EL (cell line): ENCODE data around the gene ADAMTSL1.
A peak's percentile ranks its signal among the peaks of the same experiment; 100 is the strongest.

Experiments
- DNase-seq: peaks from one replicate; pipeline ENCODE4 v3.0.0-alpha.2; 2016

ADAMTSL1 gene

DNA sequence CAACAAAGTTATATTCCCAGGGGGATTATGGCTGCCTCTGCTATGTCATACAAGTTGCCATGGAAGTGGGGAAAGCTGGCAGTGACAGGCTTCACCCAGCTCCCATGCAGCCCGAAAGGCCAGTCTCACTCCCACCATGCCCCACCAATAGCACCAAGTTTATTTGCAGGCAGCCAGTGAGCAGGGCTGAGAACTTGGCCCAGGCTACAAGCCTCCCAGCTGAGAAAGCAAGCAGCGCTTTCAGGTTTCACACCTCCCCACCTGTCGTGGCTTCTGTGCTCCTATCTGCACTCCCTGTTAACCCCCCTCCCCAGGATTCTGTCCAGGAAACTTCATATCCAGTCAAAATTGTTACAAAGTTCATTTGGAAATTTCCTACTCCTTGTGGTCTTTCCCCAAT lies 404.0 kb downstream of the ADAMTSL1 start:
- DNase-seq: no peak

DNA sequence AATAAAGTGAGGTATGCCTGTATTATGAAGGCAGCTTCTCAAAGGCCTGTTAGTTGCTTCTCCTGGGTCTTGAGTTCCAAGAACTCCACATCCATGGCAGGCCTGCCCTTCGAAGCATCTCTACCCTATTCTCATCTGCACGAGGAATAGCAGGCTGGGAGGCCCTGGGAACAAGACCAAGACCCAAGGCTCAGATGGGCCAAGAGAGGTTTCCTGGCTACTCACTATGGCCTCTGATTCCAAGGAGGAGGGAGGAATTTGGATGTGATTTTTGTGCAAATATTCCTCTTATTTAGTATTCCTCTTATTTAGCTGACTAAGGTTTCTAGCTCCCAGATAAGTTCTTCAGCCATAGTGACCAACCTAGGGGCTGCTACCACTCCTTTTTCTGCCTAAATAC lies 407.8 kb downstream of the ADAMTSL1 start:
- DNase-seq: no peak

DNA sequence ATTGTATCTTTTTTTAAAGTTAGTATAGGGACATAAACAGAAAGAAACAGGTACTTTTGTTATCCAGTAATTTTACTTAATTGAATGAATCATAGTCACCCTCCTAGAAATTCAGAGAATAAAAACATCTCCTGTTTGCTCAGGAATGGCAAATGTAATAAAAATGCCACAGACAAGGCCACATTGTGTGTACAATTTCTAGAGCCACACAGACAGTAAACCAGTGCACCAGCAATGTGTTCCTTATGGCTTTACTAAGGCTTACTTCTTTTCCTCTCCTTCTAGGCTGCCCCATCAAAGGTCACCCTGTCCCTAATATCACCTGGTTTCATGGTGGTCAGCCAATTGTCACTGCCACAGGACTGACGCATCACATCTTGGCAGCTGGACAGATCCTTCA lies 413.6 kb downstream of the ADAMTSL1 start:
- no peak for DNase-seq

DNA sequence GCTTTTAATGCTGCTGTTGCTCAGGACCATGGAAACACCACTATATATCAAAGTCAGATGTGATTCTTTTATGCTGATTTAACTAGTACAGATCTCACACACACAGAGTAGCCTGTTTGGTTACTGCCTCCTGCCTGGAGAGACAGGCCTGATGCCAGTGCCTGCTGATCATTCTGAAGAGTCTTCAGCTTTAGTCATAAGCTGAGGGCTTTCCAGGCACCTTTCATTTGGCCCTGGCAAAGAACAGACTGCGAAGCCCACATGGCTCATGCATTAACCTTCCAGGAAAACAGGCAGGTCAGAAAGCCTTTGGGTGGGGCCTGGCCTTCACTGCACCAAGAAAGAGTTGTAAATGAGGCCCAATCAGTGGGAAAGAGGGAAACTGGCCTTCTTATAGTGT lies 414.3 kb downstream of the ADAMTSL1 start:
- no peak for DNase-seq

- no peak for DNase-seq
These were observed 415.6 kb downstream of the ADAMTSL1 start for GRCh38 chr9:18889550-18889949.

DNA sequence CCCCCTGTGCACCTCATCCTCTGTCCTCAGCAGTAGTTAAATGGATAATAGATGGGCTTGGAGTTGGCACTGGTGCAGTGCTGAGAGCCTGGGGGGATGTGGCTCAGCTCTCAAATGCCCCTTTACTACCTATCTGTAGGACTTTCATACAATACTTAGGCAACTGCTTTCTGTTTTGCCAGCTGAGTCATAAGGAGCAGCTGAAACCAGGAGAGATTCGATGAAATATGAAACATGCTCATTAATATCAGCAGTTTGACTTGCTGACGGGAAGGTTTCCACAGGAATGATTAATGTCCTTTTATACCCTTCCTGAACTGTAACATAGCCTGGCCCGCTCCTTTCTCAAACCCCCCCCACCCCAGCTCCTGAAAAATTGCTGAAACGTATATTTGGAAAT lies 416.4 kb downstream of the ADAMTSL1 start:
- DNase-seq: peak; percentile 48

DNA sequence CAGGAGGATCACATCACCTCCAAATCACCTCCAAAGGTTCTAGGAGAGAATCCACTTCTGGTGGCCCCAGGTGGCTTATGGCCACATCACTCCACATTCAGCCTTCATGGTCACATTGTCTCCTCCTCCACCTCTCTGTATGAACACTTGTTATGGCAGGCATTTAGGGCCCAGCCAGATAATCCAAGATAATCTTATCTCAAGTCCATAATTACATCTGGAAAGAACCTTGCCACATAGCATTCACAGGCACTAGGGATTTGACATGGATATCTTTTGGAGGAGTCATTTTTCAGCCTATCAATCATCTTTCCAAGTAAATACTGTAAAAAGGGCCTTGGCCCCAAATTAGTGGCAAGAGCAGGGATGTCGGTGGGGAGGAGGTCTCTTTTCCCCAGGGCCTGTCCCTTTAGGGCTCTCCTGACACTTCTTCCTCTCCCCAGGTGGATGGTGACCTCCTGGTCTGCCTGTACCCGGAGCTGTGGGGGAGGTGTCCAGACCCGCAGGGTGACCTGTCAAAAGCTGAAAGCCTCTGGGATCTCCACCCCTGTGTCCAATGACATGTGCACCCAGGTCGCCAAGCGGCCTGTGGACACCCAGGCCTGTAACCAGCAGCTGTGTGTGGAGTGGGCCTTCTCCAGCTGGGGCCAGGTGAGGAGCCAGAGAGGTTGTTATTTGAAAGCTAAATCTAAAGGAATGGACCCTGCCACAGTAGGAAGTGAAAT lies 418.2 kb downstream of the ADAMTSL1 start:
- DNase-seq: no peak

GRCh38 chr9:18893046-18893445 lies 419.1 kb downstream of the ADAMTSL1 start:
- no peak for DNase-seq

DNA sequence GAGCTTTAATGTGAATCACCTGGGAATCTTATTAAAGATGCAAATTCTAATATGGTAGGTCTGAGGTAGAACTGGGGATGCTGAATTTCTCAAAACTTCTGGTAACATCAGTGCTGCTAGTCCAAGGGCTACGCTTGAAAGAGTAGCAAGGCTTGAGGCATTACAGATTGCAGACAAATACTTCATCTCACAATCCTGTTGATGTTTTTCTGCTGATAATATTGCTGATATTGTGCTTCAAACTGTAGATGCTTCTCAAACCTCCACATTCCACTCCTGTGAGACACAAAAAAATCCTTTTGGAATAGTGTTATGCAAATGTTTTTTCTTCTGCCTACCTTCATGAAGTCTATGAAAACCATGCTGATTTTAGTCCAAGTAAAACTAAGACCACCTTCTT lies 419.5 kb downstream of the ADAMTSL1 start:
- DNase-seq: no peak

- DNase-seq: no peak
These were observed 422.1 kb downstream of the ADAMTSL1 start for GRCh38 chr9:18896004-18896403.

DNA sequence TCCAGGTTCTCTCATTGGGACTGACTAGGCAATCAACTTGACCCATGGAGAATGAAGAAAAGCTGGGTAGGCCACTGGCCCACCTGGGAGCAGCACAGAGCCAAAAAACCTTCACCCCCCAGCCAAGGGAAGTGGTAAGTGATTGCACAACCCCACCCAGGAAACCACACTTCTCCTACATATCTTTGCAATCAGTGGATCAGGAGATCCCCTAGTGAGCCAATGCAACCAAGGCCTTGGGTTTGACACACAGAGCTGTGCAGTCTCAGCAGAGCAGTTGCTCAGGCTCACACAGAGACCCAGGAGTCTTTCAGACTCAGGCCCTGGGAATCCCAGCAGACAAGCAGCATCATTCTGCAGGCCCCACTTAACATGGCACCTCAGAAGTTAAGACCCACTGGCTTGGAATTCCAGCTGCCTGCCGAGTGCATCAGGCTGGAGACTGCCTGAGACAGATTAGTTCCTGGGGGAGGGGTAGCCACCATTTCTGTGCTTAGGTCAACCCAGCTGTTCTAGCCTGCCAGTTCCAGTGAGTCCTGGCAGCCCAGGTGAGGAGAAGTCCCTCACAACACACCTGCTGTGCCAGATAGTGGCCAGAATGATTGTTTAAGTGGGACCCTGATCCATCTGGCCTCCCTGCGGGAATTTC lies 422.7 kb downstream of the ADAMTSL1 start:
- peak; percentile 44 for DNase-seq

DNA sequence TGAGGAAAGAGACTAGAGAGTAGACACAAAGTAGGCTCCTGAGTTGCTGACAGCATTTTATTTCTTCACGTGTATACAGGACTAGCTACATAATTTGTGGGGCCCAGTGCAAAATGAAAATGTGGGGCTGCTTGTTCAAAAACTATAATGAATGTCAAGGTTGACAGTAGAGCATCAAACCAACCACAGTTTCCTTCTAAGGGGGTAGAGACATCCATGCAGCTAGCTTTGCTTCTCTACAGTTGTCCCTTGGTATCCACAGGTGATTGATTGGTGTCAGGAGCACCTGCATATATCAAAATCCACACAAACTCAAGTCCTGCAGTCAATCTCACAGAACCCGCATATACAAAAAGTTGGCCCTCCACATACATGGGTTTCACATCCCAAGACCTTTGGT lies 429.5 kb downstream of the ADAMTSL1 start:
- no peak for DNase-seq

- DNase-seq: peak; percentile 97
These were observed 431.3 kb downstream of the ADAMTSL1 start for GRCh38 chr9:18905028-18905882.

GRCh38 chr9:18905883-18906629 lies 432.1 kb downstream of the ADAMTSL1 start:
- DNase-seq: peak; percentile 82

DNA sequence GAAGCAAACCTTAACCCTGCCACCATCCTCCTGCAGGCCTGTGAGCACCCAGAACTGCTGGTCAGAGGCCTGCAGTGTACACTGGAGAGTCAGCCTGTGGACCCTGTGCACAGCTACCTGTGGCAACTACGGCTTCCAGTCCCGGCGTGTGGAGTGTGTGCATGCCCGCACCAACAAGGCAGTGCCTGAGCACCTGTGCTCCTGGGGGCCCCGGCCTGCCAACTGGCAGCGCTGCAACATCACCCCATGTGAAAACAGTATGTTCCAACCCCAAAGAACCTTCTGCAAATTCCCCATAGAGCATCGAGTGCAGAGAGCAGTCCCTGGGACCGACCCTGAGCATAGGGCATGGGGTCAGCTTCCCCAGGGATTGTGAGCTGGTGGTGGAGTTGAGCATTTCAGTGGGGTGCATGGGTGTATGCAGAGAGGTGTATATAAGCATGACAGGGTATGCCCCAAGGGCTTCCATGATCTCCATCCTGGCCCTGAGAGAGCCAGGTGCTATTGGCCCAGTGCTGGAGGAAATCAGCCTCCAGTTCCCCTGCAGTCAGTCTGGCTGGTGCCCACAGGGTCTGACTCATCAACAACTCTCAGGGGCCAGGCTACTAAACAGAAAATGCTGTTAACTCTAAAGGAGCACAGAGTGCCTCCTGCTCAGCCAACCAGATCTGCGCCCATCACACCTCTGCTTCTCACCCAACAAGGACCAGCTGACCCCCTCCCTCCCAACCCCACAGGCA lies 432.9 kb downstream of the ADAMTSL1 start:
- peak; percentile 82 for DNase-seq

DNA sequence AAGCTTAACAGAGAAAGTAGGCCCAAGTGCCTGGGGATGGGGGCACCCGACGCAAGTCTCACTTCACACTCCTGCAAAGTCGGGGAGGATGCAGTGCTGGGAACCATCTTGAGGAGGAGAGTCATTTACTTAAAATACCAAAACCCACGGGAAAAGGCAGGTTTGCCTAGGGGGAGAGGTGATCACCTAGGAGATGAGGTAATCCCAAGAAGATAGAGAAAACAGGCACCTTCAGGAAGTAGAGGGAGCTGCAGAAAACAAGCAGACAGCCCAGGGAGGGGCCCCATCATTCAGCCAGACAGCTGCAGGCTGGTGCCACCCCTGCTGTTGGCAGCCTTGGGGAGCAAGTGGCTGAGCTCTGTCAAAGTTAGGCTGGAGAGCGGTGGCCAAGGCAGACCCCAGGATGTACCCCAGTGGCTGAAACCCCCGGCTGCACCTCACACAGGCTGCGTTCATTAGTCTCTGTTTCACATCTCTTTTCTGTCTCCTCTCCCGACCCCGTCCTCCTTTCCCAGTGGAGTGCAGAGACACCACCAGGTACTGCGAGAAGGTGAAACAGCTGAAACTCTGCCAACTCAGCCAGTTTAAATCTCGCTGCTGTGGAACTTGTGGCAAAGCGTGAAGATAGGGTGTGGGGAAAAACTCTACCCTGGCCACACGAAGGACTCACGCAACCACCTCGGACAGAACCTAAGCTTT lies 434.1 kb downstream of the ADAMTSL1 start:
- DNase-seq: no peak

DNA sequence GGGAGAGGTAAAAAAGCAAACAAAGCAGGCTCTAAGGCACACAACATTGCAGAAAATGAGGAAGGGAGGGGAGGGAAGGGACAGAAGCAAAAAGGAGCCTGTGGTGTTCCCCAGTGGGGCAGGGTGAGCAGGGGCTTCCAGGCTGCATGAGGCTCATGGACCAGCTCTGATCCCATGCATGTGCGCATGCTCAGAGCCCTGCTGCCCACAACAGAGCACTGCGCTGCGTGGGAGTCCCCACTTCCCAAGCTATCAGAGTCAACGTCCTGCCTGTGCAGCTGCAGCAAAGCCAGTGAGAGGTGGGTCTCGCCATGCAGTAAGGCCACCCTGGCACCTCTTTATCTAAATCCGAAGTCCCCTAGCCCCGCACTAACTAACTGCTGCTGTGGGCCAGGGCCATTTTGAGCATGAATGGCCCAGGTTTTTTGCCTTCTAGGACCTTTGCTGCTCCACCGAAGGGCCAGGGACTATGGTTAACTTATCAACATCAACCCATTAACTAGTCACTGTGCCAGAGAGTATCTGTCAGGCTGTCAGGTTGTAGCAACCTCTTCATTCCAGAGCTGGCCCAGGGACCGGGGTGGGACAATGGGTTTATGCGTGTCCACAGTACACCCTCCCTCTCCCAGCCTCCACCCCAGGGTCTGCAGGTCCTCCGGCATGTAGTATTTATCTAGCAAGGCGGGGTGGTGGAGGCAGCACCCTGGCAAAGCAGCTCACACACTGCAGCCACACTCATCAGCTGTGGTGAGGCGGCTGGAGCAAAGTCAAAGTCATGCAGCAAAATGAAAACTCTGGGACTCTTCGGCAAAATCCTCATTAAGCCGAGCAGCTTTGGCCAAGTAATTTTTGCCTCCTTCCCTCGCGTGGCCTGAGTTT lies 435.4 kb downstream of the ADAMTSL1 start:
- DNase-seq: no peak

DNA sequence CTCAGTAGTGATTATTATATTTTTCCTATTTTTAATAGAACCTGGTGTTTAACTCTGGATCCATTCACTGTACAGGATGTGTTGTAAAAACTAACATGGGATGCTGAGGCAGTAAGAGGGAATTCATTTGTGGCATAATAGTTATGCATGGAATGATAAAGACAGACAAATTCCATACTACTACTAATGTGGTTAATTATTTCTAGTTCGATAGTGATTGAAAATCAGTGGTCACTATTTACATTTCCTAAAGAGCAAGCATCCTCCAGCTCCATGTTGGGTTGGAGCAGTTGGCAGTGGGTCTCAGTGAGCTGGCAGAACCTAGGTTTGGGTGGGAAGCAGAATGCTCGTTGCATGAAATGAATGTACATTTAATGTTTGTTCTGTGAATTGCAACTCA lies 436.5 kb downstream of the ADAMTSL1 start:
- peak; percentile 34 for DNase-seq

GRCh38 chr9:18910916-18911315 lies 437.0 kb downstream of the ADAMTSL1 start:
- DNase-seq: no peak

- no peak for DNase-seq
These were observed 437.9 kb downstream of the ADAMTSL1 start for GRCh38 chr9:18911714-18912342.
